HG03196 (cell line): ENCODE data around the gene CCDC85A.

Experiments
- ATAC-seq: cut with Tn5 transposase; IDR thresholded peaks from one replicate; pipeline ENCODE4 v1.9.1; 2021; ENCODE audit not compliant: unreplicated experiment

Gene CCDC85A

DNA sequence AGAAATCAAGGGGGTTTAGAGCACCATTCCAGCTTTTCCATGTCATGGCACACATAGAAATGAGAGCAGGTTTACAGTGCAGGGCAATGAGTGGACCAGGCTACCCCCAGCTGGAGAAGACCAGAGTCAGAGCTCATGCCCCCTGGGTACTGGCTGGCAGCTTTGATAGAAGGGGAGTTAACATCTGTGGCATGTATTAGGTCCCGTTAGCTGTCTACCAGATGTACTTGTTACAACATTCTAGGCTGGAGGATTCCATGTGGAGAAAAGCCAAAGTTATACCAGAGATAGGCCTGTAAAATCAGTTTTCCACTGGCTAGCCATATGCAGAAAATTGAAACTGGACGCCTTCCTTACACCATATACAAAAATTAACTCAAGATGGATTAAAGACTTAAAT, 109.2 kb downstream of the CCDC85A start:
- no peak for ATAC-seq

- ATAC-seq = no peak
Observed at GRCh38 chr2:56295666-56296065, 111.9 kb downstream of the CCDC85A start.

GRCh38 chr2:56297671-56298070, 113.9 kb downstream of the CCDC85A start:
- ATAC-seq = no peak

GRCh38 chr2:56299171-56299691, 115.4 kb downstream of the CCDC85A start:
- ATAC-seq = no peak

- no peak for ATAC-seq
Observed at GRCh38 chr2:56309626-56310170, 125.9 kb downstream of the CCDC85A start.

DNA sequence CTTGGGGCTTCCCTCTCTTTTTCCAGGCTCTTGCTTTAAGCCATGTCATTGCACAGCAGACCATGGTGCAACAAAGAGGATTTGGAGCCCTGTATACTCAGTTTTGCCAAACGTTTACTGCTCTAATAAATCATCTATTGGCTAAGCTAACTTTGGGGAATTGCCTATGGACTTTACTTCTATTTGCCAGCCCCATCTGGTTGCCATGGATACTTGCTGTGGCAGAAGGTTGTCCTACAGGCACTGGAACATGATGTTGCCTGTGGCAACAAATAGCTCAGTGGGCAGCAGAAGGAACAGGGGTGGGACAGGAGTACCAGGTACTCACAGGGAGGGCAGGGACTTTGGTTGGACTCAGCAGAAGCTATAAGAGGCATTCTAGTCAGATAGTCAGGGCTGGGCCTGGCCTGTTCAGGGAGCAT, 129.7 kb downstream of the CCDC85A start:
- ATAC-seq = no peak

DNA sequence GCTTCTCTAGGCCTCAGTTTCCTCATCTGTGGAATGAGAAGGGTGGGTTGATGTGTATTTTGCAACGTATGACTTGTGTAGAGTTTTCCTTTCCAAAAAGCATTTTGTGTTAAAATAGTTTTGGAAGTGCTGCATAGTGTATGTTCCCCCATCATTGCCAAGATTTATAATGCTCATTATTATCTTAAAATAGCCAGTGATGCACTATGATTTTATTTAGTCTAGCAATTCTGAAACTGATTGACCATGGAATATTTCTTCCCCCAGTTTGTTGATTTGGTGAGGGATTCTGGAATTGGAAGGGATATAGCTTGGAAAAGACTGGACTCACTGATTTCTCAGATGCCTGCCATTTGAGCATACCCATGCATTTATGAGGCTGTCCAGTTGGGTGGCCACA, 130.6 kb downstream of the CCDC85A start:
- no peak for ATAC-seq

DNA sequence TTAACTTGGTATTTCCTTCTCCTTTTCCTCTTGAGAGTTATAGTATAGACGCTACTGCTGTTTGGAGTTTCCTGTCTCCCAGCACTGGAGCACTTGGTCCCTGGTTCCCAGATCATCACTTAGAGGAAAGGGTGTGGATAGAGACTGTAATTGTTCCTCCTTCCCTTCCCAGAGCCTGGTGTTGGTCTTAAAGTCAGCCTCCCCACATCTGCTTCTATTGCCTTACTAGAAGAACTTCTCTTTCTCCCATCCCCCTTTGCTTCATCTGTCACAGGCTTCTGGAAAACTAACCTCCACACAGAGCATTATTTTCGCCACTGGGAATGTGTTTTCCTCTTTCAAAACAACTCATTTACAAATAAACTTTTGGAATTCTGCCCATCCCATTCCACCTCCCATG, 131.0 kb downstream of the CCDC85A start:
- no peak for ATAC-seq

- no peak for ATAC-seq
Observed at GRCh38 chr2:56315376-56315775, 131.6 kb downstream of the CCDC85A start.

DNA sequence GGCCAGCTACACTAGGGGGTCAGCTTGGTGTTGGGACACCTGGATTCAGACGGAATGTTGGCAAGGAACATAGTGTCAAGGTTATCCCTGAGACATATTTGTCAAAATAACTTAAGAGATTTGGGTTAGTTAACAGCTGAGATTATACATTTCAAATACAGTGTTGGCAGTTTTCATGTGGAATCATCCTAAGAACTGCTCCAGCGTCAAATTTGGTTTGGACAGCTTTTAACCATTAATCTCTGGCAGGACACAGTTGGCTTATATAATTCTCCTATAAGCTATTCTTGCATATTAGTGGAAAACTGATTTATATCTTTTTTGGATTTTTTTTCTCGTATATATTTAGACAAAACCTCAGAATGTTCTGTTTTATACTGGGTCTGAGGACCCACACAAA, 132.2 kb downstream of the CCDC85A start:
- ATAC-seq = no peak

DNA sequence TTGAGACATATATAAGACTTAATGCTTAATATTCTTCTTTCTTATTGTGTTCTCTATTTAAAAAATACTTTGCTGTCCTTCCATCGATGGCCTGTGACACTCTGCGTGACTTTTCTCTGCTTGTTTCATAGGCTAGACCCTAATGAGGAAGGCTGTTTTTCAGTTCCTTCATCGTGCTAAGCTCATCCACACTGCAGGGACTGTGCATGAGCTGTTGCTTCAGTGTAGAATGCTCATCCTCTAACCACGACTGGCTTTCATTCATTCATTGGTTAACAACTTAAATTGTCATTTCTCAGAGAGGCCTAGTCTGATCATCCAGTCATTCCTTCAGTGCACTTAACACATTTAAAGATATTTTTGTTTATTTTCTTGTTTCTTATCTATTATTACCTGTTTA, 134.4 kb downstream of the CCDC85A start:
- ATAC-seq = no peak

DNA sequence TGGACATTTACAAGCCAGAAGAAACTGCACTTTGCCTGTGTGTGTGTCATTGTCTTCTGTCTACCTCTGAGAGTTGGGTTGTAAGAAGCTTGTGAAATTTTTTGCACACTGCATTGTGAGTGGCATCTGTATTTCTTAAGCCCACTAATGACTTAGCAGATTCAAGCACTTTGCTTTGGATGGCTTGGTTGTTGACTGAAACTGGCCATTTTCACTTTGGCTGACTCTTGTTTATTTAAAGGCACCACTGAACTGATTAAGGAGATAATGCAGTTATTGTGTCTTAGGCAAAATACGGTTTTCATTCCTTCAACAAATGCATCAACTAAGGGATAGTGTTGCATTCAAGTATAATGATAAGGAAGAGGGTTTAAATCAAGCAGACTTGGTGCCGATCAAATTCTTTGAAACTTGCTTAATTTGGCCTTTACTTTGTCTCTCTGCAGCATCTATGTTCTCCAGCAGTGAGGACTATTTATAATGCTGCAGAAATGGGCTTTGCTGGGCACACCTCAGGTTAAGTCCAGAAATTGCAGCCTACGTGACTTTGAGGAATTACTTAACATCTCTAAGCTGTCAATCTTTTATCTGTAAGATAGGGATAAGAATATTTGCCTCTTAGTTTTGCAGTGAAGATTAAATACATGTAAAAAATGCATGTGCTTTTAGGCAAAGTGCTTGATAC, 142.0 kb downstream of the CCDC85A start:
- ATAC-seq = no peak

GRCh38 chr2:56326346-56326741, 142.6 kb downstream of the CCDC85A start:
- no peak for ATAC-seq

GRCh38 chr2:56331810-56332209, 148.0 kb downstream of the CCDC85A start:
- ATAC-seq = no peak

GRCh38 chr2:56333812-56334485, 150.2 kb downstream of the CCDC85A start:
- ATAC-seq = no peak

GRCh38 chr2:56334622-56335021, 150.8 kb downstream of the CCDC85A start:
- ATAC-seq = no peak

DNA sequence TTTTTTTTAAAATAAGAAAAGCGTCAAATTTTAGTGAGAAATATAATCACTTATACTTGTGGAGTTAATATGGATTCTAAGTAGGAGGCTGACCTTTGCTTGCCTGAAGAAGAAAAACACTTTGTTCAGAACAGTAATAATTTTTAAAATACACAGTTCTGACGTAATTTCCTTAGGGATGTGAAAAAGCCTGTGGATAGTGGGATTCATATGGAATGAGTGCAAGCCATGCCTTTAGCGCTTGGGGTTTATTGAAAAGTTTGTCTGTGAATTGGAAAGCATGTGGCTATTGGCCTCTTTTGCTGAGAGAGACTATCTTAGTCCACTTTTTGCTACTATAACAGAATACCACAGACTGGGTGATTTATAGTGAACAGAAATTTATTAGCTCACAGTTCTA, 151.3 kb downstream of the CCDC85A start:
- no peak for ATAC-seq

DNA sequence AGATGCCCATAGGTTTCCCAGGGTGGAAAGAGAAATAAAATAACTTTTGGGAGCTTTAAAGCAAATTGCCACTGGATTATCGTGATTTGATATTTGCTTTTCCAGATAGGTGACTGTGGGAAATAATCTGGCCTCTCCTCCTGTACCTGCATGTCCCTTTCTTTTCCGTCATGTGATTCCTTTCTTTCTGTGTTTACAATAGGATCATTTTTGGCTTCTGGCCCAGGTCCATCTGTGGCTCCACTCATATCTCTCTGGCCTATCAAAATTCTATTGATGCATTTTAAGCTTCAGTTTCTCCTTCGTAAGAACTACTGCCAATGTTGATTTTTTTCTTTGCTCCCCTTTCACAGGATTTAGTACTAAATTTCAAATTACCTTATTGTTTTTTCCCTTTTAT, 153.6 kb downstream of the CCDC85A start:
- no peak for ATAC-seq

DNA sequence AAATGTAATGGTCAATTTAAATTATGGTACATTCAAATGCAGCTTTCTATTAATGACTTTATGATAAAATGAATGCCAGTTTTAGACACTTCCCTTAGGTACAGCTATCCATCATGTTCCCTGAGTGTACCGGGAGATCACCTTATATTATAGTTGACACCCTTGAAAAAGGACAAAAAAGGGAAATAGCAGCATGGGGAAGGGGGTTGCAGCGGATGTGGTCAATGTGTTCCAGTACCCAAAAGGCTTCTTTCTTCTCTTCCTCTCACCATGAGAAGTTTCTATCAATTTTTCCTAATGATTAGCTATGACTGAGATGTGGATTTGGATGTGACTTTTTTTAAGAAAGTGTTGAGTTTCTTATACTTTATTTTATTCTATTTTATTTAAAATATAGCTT, 154.4 kb downstream of the CCDC85A start:
- ATAC-seq = no peak

GRCh38 chr2:56344771-56345170, 161.0 kb downstream of the CCDC85A start:
- ATAC-seq = no peak

DNA sequence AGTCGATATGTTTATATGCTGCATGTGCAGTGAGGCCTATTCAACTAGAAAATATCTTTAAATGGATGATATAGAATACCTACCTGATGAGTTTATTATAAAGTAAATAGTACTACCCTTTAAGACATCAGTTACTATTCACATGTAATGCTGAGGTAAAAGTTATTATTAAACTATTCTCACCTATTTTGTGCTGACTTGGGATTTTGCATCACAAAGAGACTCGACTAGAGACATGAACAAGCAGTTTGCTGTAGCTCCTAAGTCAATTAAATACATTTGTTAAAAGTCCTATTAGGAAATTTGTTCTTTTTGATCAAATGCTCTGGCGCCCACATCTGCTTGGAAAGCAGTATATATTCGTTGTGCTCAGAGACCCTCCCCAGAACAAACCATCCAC, 164.1 kb downstream of the CCDC85A start:
- ATAC-seq = no peak
